ENCODE measurements around the gene SUDS3.

GRCh38 chr12:118427819-118428218, 51.5 kb downstream of the SUDS3 start:
- TF ChIP-seq, protein P1, sequence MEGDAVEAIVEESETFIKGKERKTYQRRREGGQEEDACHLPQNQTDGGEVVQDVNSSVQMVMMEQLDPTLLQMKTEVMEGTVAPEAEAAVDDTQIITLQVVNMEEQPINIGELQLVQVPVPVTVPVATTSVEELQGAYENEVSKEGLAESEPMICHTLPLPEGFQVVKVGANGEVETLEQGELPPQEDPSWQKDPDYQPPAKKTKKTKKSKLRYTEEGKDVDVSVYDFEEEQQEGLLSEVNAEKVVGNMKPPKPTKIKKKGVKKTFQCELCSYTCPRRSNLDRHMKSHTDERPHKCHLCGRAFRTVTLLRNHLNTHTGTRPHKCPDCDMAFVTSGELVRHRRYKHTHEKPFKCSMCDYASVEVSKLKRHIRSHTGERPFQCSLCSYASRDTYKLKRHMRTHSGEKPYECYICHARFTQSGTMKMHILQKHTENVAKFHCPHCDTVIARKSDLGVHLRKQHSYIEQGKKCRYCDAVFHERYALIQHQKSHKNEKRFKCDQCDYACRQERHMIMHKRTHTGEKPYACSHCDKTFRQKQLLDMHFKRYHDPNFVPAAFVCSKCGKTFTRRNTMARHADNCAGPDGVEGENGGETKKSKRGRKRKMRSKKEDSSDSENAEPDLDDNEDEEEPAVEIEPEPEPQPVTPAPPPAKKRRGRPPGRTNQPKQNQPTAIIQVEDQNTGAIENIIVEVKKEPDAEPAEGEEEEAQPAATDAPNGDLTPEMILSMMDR (IDR thresholded peaks at IDR 0.05): no peak
- no peak for TF ChIP-seq POLR2A (IDR thresholded peaks at IDR 0.05)

All from adrenal gland (tissue), 5 donors.